Chondrocyte (in vitro differentiated cells): Measurements from ENCODE around the gene WBP11. TPM values are rescaled to one million over a fixed set of nuclear protein-coding genes. Genes with fewer than 3 reads are reported as not detected.
A peak's percentile ranks its signal among the peaks of the same experiment; 100 is the strongest.

Experiments
- DNase-seq: peaks from one replicate; pipeline ENCODE4 v3.0.0; 2021; ENCODE audit warnings: mixed read lengths, low spot score
- H3K27ac Mint-ChIP-seq: one replicate; pipeline ENCODE4 v1.8.0; 2021; ENCODE audit warnings: mild to moderate bottlenecking, moderate library complexity, mixed read lengths; ENCODE audit not compliant: unreplicated experiment
- H3K27me3 Mint-ChIP-seq: 2 replicates; pipeline ENCODE4 v1.8.0; 2021; ENCODE audit warnings: low read depth, mixed read lengths
- H3K36me3 Mint-ChIP-seq: 2 replicates; pipeline ENCODE4 v1.8.0; 2021; ENCODE audit warnings: low read depth, mixed read lengths
- H3K4me1 Mint-ChIP-seq: 2 replicates; pipeline ENCODE4 v1.8.0; 2021; ENCODE audit warnings: low read depth, mild to moderate bottlenecking, mixed read lengths
- H3K4me3 Mint-ChIP-seq: one replicate; pipeline ENCODE4 v1.8.0; 2021; ENCODE audit warnings: mild to moderate bottlenecking, moderate library complexity, mixed read lengths; ENCODE audit not compliant: unreplicated experiment
- H3K9me3 Mint-ChIP-seq: 2 replicates; pipeline ENCODE4 v1.8.0; 2021; ENCODE audit warnings: low read depth, mixed read lengths
- total RNA-seq: library from RNA; stranded (reverse); gene quantifications from 3 replicates; pipeline ENCODE4 v1.2.1, GENCODE V29; 2021
- TF ChIP-seq, protein P1 (sequence below): fragments of 200-600 bp; sonication (generic); IDR thresholded peaks from 2 replicates; pipeline ENCODE4 v1.5.0; 2021; ENCODE audit warnings: antibody characterized with exemption, mild to moderate bottlenecking, moderate library complexity

WBP11 gene
- total RNA-seq, 1 donor from 2014 or later, result 46.2 TPM

DNA sequence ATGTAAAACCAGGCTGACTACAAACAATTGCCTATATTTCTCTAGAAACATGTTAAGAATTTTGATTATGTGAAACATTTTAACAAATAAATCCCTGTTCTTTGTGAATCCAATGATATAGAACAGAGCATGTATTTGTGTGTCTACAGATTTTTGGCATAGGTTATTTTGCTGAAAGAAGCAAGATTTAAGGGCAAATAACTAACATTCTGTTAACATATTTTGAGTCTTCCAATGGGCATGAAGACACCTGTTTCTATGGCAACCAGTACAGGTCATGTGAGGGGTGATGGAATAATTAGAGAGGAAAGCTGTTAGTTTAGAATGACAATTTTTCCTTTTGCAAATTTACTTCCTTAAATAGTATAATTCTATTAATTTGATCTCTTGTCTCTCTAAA is 31.2 kb upstream of the WBP11 start:
- H3K36me3 Mint-ChIP-seq, result no peaks in the 10 kb centered on the region
- no peak overlapping the region for H3K4me3 Mint-ChIP-seq
- H3K4me1 Mint-ChIP-seq, result peaks cover 42% of the 10 kb centered on the region
- H3K27me3 Mint-ChIP-seq, result no peaks in the 10 kb centered on the region
- TF ChIP-seq, protein P1, sequence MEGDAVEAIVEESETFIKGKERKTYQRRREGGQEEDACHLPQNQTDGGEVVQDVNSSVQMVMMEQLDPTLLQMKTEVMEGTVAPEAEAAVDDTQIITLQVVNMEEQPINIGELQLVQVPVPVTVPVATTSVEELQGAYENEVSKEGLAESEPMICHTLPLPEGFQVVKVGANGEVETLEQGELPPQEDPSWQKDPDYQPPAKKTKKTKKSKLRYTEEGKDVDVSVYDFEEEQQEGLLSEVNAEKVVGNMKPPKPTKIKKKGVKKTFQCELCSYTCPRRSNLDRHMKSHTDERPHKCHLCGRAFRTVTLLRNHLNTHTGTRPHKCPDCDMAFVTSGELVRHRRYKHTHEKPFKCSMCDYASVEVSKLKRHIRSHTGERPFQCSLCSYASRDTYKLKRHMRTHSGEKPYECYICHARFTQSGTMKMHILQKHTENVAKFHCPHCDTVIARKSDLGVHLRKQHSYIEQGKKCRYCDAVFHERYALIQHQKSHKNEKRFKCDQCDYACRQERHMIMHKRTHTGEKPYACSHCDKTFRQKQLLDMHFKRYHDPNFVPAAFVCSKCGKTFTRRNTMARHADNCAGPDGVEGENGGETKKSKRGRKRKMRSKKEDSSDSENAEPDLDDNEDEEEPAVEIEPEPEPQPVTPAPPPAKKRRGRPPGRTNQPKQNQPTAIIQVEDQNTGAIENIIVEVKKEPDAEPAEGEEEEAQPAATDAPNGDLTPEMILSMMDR, result no peak
- DNase-seq, result no peak
- H3K9me3 Mint-ChIP-seq, result peaks cover 4% of the 10 kb centered on the region
- H3K27ac Mint-ChIP-seq, result peak overlapping the region; percentile 1

DNA sequence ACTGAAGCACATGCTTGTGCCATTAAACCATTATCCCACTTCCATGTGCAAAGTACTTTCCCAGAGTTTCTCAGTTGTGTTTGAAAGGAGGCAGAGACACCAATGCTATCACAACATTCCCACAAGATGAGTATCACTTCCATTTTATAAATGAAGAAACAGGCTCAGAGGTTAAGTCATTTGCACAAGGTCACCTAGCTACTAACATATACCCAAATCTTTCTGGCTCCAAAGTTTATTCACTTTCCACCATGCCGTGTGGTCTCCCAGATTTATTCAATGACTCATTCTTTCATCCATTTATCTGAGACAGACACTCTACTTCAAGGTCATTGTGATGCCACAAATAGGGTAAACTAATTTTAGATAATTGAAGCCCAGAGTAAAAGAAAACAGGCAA is 30.7 kb upstream of the WBP11 start:
- Mint-ChIP-seq H3K4me3 (no peak overlapping the region), H3K36me3 (no peaks in the 10 kb centered on the region), H3K27me3 (no peaks in the 10 kb centered on the region), H3K9me3 (no peaks in the 10 kb centered on the region), H3K27ac (peak overlapping the region; percentile 4), H3K4me1 (peaks cover 42% of the 10 kb centered on the region)
- DNase-seq, result no peak
- TF ChIP-seq, protein P1, result no peak

DNA sequence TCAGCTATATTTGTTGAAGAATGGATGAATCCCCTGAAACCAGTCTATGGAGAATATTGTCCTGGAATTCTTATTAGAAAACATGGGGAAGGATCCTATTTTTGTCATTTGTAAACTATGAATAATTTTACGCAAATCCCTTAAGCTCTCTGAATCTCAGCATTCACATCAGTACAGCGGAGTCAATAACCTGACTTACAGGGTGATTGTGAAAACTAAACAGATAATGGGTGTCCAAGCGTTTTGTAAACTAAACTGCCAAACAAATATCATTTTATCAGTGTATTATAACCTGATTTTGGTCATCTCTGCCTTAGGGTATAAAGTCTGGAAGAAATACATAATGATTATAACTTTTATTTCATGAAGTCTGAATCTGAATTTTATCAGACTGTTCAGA is 30.1 kb upstream of the WBP11 start:
- H3K4me1 Mint-ChIP-seq, result peaks cover 42% of the 10 kb centered on the region
- no peak overlapping the region for H3K4me3 Mint-ChIP-seq
- DNase-seq, result no peak
- TF ChIP-seq, protein P1, result no peak
- no peaks in the 10 kb centered on the region for H3K9me3 Mint-ChIP-seq
- H3K27ac Mint-ChIP-seq, result no peak overlapping the region
- H3K36me3 Mint-ChIP-seq, result no peaks in the 10 kb centered on the region
- H3K27me3 Mint-ChIP-seq, result no peaks in the 10 kb centered on the region

DNA sequence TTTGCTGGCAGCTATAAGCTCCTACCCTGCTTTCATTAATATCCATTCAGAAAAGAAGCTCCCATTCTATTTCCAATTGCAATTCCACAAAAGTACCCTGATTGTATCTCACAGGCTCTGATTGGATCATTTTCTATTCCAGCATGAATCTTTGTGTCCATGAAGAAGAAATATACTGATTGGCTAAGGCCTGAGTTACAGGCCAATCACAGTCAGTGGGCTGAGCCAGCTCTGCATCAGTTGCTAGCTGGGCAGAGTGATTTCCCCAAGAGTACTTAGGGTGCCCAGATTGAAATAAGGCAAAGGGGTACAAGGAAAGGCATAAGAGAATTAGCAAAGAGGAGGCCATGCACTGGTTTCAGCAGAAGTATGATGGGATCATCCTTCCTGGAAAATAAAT is 25.6 kb upstream of the WBP11 start:
- H3K27me3 Mint-ChIP-seq, result no peaks in the 10 kb centered on the region
- no peaks in the 10 kb centered on the region for H3K9me3 Mint-ChIP-seq
- H3K4me3 Mint-ChIP-seq, result no peak overlapping the region
- TF ChIP-seq, protein P1, result no peak
- DNase-seq, result no peak
- no peak overlapping the region for H3K27ac Mint-ChIP-seq
- no peaks in the 10 kb centered on the region for H3K36me3 Mint-ChIP-seq
- peaks cover 29% of the 10 kb centered on the region for H3K4me1 Mint-ChIP-seq

DNA sequence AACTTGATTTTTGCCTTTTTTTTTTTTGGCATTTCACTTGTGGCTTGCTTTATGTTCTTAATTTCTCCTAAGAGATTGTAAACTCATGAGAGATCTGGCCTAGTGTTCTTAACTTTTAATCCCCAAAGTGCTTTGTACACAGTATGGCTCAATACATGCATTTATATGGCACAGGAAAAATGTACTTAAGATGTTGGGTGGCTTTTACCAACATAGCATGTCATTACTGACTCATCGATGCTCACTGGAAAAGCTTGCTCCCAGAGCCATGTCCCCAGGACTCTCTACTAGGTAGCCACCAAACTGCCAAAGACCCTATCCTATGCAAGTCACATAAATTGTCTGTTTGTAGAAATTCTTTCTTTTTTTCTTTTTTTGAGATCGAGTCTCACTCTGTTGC is 23.8 kb upstream of the WBP11 start:
- no peaks in the 10 kb centered on the region for H3K9me3 Mint-ChIP-seq

More for the DNA sequence above, 23.8 kb upstream of the WBP11 start:
- H3K4me1 Mint-ChIP-seq, result peaks cover 26% of the 10 kb centered on the region
- H3K36me3 Mint-ChIP-seq, result no peaks in the 10 kb centered on the region
- H3K27me3 Mint-ChIP-seq, result no peaks in the 10 kb centered on the region
- no peak for DNase-seq
- TF ChIP-seq, protein P1, result no peak
- no peak overlapping the region for H3K4me3 Mint-ChIP-seq
- no peak overlapping the region for H3K27ac Mint-ChIP-seq
